Ovary (tissue), 3 donors: Measurements from ENCODE around the gene WDR6.

Source experiments
- CTCF ChIP-seq, 3 donors: fragments of 450-650 bp in 2 of 3; fragments of 200-600 bp in 1 of 3; IDR thresholded peaks; one replicate each; pipeline versions ENCODE4 v1.5.1 to v1.8.0; 2016 to 2022; ENCODE audit warnings: antibody characterized with exemption in 3 of 3, mild to moderate bottlenecking in 1 of 3
- POLR2A ChIP-seq: fragments of 450-650 bp; IDR thresholded peaks from one replicate; pipeline ENCODE4 v1.6.1; 2017; ENCODE audit warnings: antibody characterized with exemption, mild to moderate bottlenecking, moderate library complexity
- donor health status: DM: no; HTN: no; CAD: no.

GRCh38 chr3:49028298-49028672 is 21.1 kb downstream of the WDR6 start:
- TF ChIP-seq POLR2A (no peak), CTCF (IDR thresholded peaks at IDR 0.05) (no peak)
